ENCODE data around the gene C11orf87. TPM values are rescaled to one million over a fixed set of nuclear protein-coding genes. Genes with fewer than 3 reads are reported as not detected.

Gene C11orf87
- total RNA-seq: under 1 TPM in 1 of 4 donors, not detected in 3; 0.13 TPM

- no peak for ATAC-seq
- TF ChIP-seq POLR2A (IDR thresholded peaks at IDR 0.05): no peak
- no peak for TF ChIP-seq POLR2AphosphoS5 (IDR thresholded peaks at IDR 0.05)
- no peak for TF ChIP-seq EP300 (IDR thresholded peaks at IDR 0.05)
- TF ChIP-seq CTCF (IDR thresholded peaks at IDR 0.05): no peak
- Histone ChIP-seq H3K27me3 (peaks cover 71% of the 10 kb centered on the region), H3K4me1 (peaks cover 0 to 25% (median 12%) of the 10 kb centered on the region in 3 donors), H3K4me3 (peak within 1 kb of the TSS in 1 of 2 donors; percentile 41), H3K9me3 (no peaks in the 10 kb centered on the region), H3K36me3 (no peaks in the 10 kb centered on the region), H3K27ac (no peak within 1 kb of the TSS)
- 0 to 4% methylated on average over 6 to 12 of the region's 54 CpGs for WGBS, 2 donors (ENCODE audit: low coverage in 1 of 2)
Observed at GRCh38 chr11:109421981-109422869, at the start of gene C11orf87. Gene C11orf87 (plus strand): TSS chr11:109422190. CDS start chr11:109423634, 1,444 bp downstream.

GRCh38 chr11:109374032-109374431 lies 48.0 kb upstream of the C11orf87 start:
- no peak for TF ChIP-seq POLR2A (IDR thresholded peaks at IDR 0.05)
- TF ChIP-seq CTCF (IDR thresholded peaks at IDR 0.05): no peak
- TF ChIP-seq POLR2AphosphoS5 (IDR thresholded peaks at IDR 0.05): no peak
- TF ChIP-seq EP300 (IDR thresholded peaks at IDR 0.05): no peak
- ATAC-seq: no peak
- H3K4me1 ChIP-seq: peaks cover 0 to 17% (median 0%) of the 10 kb centered on the region in 3 donors
- H3K27me3 ChIP-seq: no peaks in the 10 kb centered on the region
- H3K27ac ChIP-seq: no peak overlapping the region
- H3K4me3 ChIP-seq: no peak overlapping the region
- no peaks in the 10 kb centered on the region for H3K9me3 ChIP-seq
- no peaks in the 10 kb centered on the region for H3K36me3 ChIP-seq

GRCh38 chr11:109374441-109374840 lies 47.5 kb upstream of the C11orf87 start:
- no peaks in the 10 kb centered on the region for H3K9me3 ChIP-seq
- peaks cover 0 to 17% (median 0%) of the 10 kb centered on the region in 3 donors for H3K4me1 ChIP-seq
- ATAC-seq: no peak
- 69 to 83% methylated on average over 3 to 4 of the region's 4 CpGs for WGBS, 2 donors (ENCODE audit: low coverage in 1 of 2)
- H3K4me3 ChIP-seq: no peak overlapping the region
- H3K36me3 ChIP-seq: no peaks in the 10 kb centered on the region
- H3K27me3 ChIP-seq: no peaks in the 10 kb centered on the region
- H3K27ac ChIP-seq: no peak overlapping the region
- TF ChIP-seq EP300 (IDR thresholded peaks at IDR 0.05) (no peak), POLR2A (IDR thresholded peaks at IDR 0.05) (no peak), POLR2AphosphoS5 (IDR thresholded peaks at IDR 0.05) (no peak), CTCF (IDR thresholded peaks at IDR 0.05) (no peak)

GRCh38 chr11:109377039-109377742 lies 44.8 kb upstream of the C11orf87 start:
- 12 to 58% methylated on average over 3 to 4 of the region's 4 CpGs for WGBS, 2 donors (ENCODE audit: low coverage in 1 of 2)
- H3K4me1 ChIP-seq: peaks cover 0 to 17% (median 0%) of the 10 kb centered on the region in 3 donors
- no peak for ATAC-seq
- no peak overlapping the region for H3K4me3 ChIP-seq
- H3K36me3 ChIP-seq: no peaks in the 10 kb centered on the region
- peak overlapping the region in 1 of 4 donors; percentile 8 for H3K27ac ChIP-seq
- H3K27me3 ChIP-seq: no peaks in the 10 kb centered on the region
- TF ChIP-seq POLR2AphosphoS5 (IDR thresholded peaks at IDR 0.05) (no peak), EP300 (IDR thresholded peaks at IDR 0.05) (no peak), CTCF (IDR thresholded peaks at IDR 0.05) (no peak), POLR2A (IDR thresholded peaks at IDR 0.05) (no peak)
- no peaks in the 10 kb centered on the region for H3K9me3 ChIP-seq
